ENCODE measurements around the gene DYRK2. TPM values are rescaled to one million over a fixed set of nuclear protein-coding genes. Genes with fewer than 3 reads are reported as not detected.

DYRK2 gene
- total and polyA plus RNA-seq, 12 donors: 2.8 to 22.4 (median 14.1) TPM

DNA sequence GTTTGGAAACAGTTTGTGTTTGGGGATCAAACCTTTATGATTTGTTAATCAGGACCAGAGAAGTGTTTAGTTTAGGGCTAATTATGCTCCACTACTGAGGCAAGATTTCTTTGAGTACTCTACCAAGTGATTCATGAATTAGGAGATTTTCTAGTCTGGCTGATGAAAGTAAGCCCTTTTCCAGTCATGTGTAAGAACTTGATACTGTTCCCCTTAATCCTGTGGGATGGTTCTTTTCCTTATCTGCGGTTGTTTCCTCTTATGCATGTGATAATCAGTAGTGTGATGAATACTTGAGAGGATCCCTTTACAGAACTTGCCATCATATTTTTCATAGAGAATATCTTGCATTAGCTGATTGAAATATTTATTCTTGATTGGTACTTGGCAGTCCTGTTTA, 42.1 kb downstream of the DYRK2 start:
- Histone ChIP-seq H3K4me3 (no peak overlapping the region), H3K9me3 (replicated peaks in 1 of 3) (no peaks in the 10 kb centered on the region), H3K36me3 (replicated peaks in 1 of 2) (no peaks in the 10 kb centered on the region), H3K4me1 (replicated peaks in 1 of 2) (no peaks in the 10 kb centered on the region), H3K27ac (no peak overlapping the region), H3K27me3 (no peaks in the 10 kb centered on the region)
- intact Hi-C loops (cut with DNase I): no loop called here
- TF ChIP-seq POLR2A (IDR thresholded peaks at IDR 0.05): no peak
- TF ChIP-seq, protein P1, sequence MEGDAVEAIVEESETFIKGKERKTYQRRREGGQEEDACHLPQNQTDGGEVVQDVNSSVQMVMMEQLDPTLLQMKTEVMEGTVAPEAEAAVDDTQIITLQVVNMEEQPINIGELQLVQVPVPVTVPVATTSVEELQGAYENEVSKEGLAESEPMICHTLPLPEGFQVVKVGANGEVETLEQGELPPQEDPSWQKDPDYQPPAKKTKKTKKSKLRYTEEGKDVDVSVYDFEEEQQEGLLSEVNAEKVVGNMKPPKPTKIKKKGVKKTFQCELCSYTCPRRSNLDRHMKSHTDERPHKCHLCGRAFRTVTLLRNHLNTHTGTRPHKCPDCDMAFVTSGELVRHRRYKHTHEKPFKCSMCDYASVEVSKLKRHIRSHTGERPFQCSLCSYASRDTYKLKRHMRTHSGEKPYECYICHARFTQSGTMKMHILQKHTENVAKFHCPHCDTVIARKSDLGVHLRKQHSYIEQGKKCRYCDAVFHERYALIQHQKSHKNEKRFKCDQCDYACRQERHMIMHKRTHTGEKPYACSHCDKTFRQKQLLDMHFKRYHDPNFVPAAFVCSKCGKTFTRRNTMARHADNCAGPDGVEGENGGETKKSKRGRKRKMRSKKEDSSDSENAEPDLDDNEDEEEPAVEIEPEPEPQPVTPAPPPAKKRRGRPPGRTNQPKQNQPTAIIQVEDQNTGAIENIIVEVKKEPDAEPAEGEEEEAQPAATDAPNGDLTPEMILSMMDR (IDR thresholded peaks at IDR 0.05): no peak
- DNase-seq: no peak
- WGBS, 4 donors: 84 to 100% (median 91%) methylated on average over 1 of the region's 1 CpG

DNA sequence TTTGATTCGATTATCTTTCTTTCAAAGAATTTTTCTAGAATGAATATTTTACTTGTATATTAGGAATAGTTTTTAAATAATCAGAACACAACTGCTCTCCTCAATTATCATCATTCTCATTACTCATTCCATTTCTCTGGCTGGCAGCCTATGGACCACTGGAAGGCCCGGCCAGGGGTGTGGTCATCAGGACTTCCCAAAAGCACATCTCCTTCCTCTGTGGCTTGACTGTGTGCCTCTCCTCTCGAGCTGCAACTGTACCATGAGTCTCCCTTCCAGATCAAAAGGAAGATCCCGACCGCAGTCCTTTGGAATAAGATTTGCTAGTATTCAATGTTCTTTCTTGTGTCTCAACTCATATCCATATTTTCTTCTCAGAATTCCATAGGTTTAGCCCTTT, 42.7 kb downstream of the DYRK2 start:
- Histone ChIP-seq H3K4me1 (replicated peaks in 1 of 2) (no peaks in the 10 kb centered on the region), H3K27ac (no peak overlapping the region), H3K9me3 (replicated peaks in 1 of 3) (no peaks in the 10 kb centered on the region), H3K36me3 (replicated peaks in 1 of 2) (no peaks in the 10 kb centered on the region), H3K4me3 (no peak overlapping the region), H3K27me3 (no peaks in the 10 kb centered on the region)
- WGBS, 4 donors: 90 to 96% (median 94%) methylated on average over 5 of the region's 5 CpGs
- intact Hi-C loops (cut with DNase I): no loop called here
- DNase-seq: no peak
- TF ChIP-seq POLR2A (IDR thresholded peaks at IDR 0.05): no peak
- TF ChIP-seq, protein P1 (IDR thresholded peaks at IDR 0.05): no peak

DNA sequence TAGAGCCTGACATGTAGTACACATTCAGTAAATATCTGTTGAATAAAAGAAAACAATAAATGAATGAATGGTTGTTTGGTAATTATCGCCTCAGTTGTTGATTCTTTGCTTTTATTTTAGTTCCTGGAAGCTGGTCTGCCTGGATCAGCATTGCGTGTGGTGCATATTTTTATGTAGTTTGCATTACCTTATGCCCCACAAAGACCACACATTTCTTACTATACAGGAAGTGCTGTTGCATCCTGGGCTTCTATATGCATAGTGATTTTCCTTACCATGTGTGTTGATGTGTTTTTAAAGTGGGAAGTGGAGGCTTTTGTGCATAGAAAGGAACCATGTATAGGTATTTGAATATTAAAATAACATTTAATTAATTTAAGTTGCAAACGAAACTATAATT, 43.6 kb downstream of the DYRK2 start:
- DNase-seq: no peak

DNA sequence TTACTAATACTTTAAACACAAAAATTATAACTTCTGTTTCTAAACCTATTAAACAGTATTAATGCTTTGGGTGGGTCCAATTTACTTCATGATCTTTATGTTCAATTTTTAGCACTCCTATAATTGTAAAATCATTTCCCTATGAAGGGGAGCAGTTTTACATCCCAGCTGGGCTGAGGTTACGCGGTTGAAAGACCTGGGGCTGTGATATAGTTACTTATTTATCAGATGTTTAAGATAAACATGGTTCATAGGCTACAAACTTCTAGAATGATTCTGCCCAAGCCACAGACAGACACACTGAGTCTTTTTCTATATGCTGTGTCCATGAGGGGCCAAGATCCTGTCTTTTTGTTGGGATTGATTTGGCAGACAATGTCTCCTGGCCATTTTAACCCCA, 44.4 kb downstream of the DYRK2 start:
- H3K4me3 ChIP-seq: no peak overlapping the region
- 94 to 98% (median 96%) methylated on average over 2 of the region's 2 CpGs for WGBS, 4 donors
- no peak for DNase-seq
- H3K9me3 ChIP-seq (replicated peaks in 1 of 3): no peaks in the 10 kb centered on the region
- no peaks in the 10 kb centered on the region for H3K36me3 ChIP-seq (replicated peaks in 1 of 2)
- H3K27ac ChIP-seq: no peak overlapping the region
- intact Hi-C loops (cut with DNase I): no loop called here
- H3K27me3 ChIP-seq: no peaks in the 10 kb centered on the region
- TF ChIP-seq POLR2A (IDR thresholded peaks at IDR 0.05): no peak
- TF ChIP-seq, protein P1 (IDR thresholded peaks at IDR 0.05): no peak
- no peaks in the 10 kb centered on the region for H3K4me1 ChIP-seq (replicated peaks in 1 of 2)

More for the DNA sequence above, 43.6 kb downstream of the DYRK2 start:
- H3K27me3 ChIP-seq: no peaks in the 10 kb centered on the region
- WGBS, 4 donors: 94 to 96% (median 96%) methylated on average over 3 of the region's 3 CpGs
- no peaks in the 10 kb centered on the region for H3K4me1 ChIP-seq (replicated peaks in 1 of 2)
- H3K4me3 ChIP-seq: no peak overlapping the region
- intact Hi-C loops (cut with DNase I): no loop called here
- H3K27ac ChIP-seq: no peak overlapping the region
- TF ChIP-seq, protein P1 (IDR thresholded peaks at IDR 0.05): no peak
- TF ChIP-seq POLR2A (IDR thresholded peaks at IDR 0.05): no peak
- H3K9me3 ChIP-seq (replicated peaks in 1 of 3): no peaks in the 10 kb centered on the region
- no peaks in the 10 kb centered on the region for H3K36me3 ChIP-seq (replicated peaks in 1 of 2)

Data from adrenal gland (tissue), 12 donors.